GM23338 (cell line): Measurements from ENCODE around the gene LNX1. TPM values are rescaled to one million over a fixed set of nuclear protein-coding genes. Genes with fewer than 3 reads are reported as not detected.

Source experiments
- ATAC-seq: fragments of 200-7000 bp; cut with Tn5 transposase; 3 replicates; pipeline ENCODE4 v1.9.1; 2020
- DNase-seq: peaks from one replicate; pipeline ENCODE4 v3.0.0-alpha.2; 2015; ENCODE audit warnings: low spot score
- H2AFZ ChIP-seq: fragments of 200-600 bp; sonication (generic); 2 replicates; pipeline ENCODE4 v1.8.0; 2016; ENCODE audit warnings: antibody characterized with exemption, mild to moderate bottlenecking, moderate library complexity
- H3F3A ChIP-seq: fragments of 200-600 bp; sonication (generic); replicated peaks from 2 replicates; pipeline ENCODE4 v1.8.0; 2017; ENCODE audit warnings: antibody characterized with exemption, mixed run types, low read depth
- H3K27ac ChIP-seq: fragments of 200-600 bp; sonication (generic); 2 replicates; pipeline ENCODE4 v1.6.1; 2016; ENCODE audit warnings: low read depth
- H3K27me3 ChIP-seq: fragments of 200-600 bp; sonication (generic); 2 replicates; pipeline ENCODE4 v1.8.0; 2016; ENCODE audit warnings: mild to moderate bottlenecking, mixed run types, moderate library complexity; ENCODE audit not compliant: insufficient read depth
- H3K36me3 ChIP-seq: fragments of 200-600 bp; sonication (generic); 2 replicates; pipeline ENCODE4 v1.8.0; 2016; ENCODE audit warnings: mild to moderate bottlenecking; ENCODE audit not compliant: insufficient read depth
- H3K4me1 ChIP-seq: fragments of 200-600 bp; sonication (generic); 2 replicates; pipeline ENCODE4 v1.8.0; 2016; ENCODE audit warnings: mild to moderate bottlenecking, moderate library complexity; ENCODE audit not compliant: insufficient read depth
- H3K4me2 ChIP-seq: fragments of 200-600 bp; sonication (generic); 2 replicates; pipeline ENCODE4 v1.7.1; 2017; ENCODE audit warnings: mixed run types
- H3K4me3 ChIP-seq: fragments of 200-600 bp; sonication (generic); 2 replicates; pipeline ENCODE4 v1.6.1; 2016; ENCODE audit warnings: mixed run types
- H3K79me2 ChIP-seq: fragments of 200-600 bp; sonication (generic); replicated peaks from 2 replicates; pipeline ENCODE4 v1.8.0; 2017; ENCODE audit warnings: mild to moderate bottlenecking; ENCODE audit not compliant: insufficient read depth
- H3K9me2 ChIP-seq: fragments of 200-600 bp; sonication (generic); 2 replicates; pipeline ENCODE4 v1.8.0; 2017; ENCODE audit not compliant: insufficient read depth
- H4K20me1 ChIP-seq: fragments of 200-600 bp; sonication (generic); replicated peaks from 2 replicates; pipeline ENCODE4 v1.8.0; 2017; ENCODE audit warnings: mild to moderate bottlenecking; ENCODE audit not compliant: insufficient read depth
- H3K27ac Mint-ChIP-seq: 2 replicates; pipeline ENCODE4 v1.8.0; 2020; ENCODE audit warnings: inconsistent platforms, mild to moderate bottlenecking, moderate library complexity, mixed read lengths
- H3K27me3 Mint-ChIP-seq: 3 replicates; pipeline ENCODE4 v1.8.0; 2022; ENCODE audit warnings: low read depth, mild to moderate bottlenecking, moderate library complexity, mixed read lengths, inconsistent platforms; ENCODE audit not compliant: insufficient read depth, poor library complexity
- H3K36me3 Mint-ChIP-seq: 3 replicates; pipeline ENCODE4 v1.8.0; 2021; ENCODE audit warnings: low read depth, mild to moderate bottlenecking, inconsistent platforms, moderate library complexity, mixed read lengths
- H3K4me1 Mint-ChIP-seq: 3 replicates; pipeline ENCODE4 v1.8.0; 2020; ENCODE audit warnings: mild to moderate bottlenecking, inconsistent platforms, mixed read lengths
- H3K4me3 Mint-ChIP-seq: 3 replicates; pipeline ENCODE4 v1.8.0; 2021; ENCODE audit warnings: moderate library complexity, mild to moderate bottlenecking, inconsistent platforms, mixed read lengths
- H3K9me3 Mint-ChIP-seq: 3 replicates; pipeline ENCODE4 v1.8.0; 2020; ENCODE audit warnings: moderate library complexity, mild to moderate bottlenecking, inconsistent platforms, mixed read lengths
- CREB1 ChIP-seq: fragments of 250-450 bp; sonication (Bioruptor Pico); IDR thresholded peaks from 2 replicates; pipeline ENCODE4 v1.5.0; 2020; ENCODE audit warnings: low read depth, mild to moderate bottlenecking, moderate library complexity
- ETS1 ChIP-seq: IDR thresholded peaks from 2 replicates; pipeline ENCODE4 v1.6.1; 2016; ENCODE audit warnings: antibody characterized with exemption
- EZH2 ChIP-seq: fragments of 200-600 bp; sonication (generic); IDR thresholded peaks from one replicate; pipeline ENCODE4 v1.8.0; 2017; ENCODE audit warnings: antibody characterized with exemption, mild to moderate bottlenecking, low read depth; ENCODE audit not compliant: unreplicated experiment
- EZH2phosphoT487 ChIP-seq: fragments of 200-600 bp; sonication (generic); IDR thresholded peaks from one replicate; pipeline ENCODE4 v1.8.1; 2018; ENCODE audit warnings: antibody characterized with exemption; ENCODE audit not compliant: unreplicated experiment
- JUNB ChIP-seq: IDR thresholded peaks from one replicate; pipeline ENCODE4 v1.6.1; 2016; ENCODE audit warnings: antibody characterized with exemption; ENCODE audit not compliant: unreplicated experiment
- NANOG ChIP-seq: IDR thresholded peaks from 2 replicates; pipeline ENCODE4 v1.6.1; 2016; ENCODE audit warnings: antibody characterized with exemption, borderline replicate concordance
- POLR2AphosphoS5 ChIP-seq: IDR thresholded peaks from 2 replicates; pipeline ENCODE4 v1.6.1; 2016; ENCODE audit warnings: antibody characterized with exemption, low read depth
- STAT1 ChIP-seq: IDR thresholded peaks from one replicate; pipeline ENCODE4 v1.6.1; 2016; ENCODE audit warnings: antibody characterized with exemption; ENCODE audit not compliant: unreplicated experiment
- ZNF114 ChIP-seq: fragments of 250-450 bp; sonication (Bioruptor Pico); IDR thresholded peaks from 2 replicates; pipeline ENCODE4 v1.5.0; 2020; ENCODE audit warnings: mild to moderate bottlenecking, moderate library complexity
- ZNF331 ChIP-seq: fragments of 250-450 bp; sonication (Bioruptor Pico); IDR thresholded peaks from 2 replicates; pipeline ENCODE4 v1.5.0; 2020; ENCODE audit warnings: low read depth, mild to moderate bottlenecking, moderate library complexity
- ZNF462 ChIP-seq: fragments of 250-450 bp; sonication (Bioruptor Pico); IDR thresholded peaks from 2 replicates; pipeline ENCODE4 v1.5.0; 2020; ENCODE audit warnings: mild to moderate bottlenecking, moderate library complexity
- polyA plus RNA-seq: library from polyadenylated mRNA; unstranded; fragments of >200 nt; fragmentation: Nextera tagmentation; extraction: Ambion mirVana; gene quantifications from 2 replicates; pipeline ENCODE4 v1.2.1, GENCODE V29; 2016
- total RNA-seq: library from RNA; depleted of rRNA; stranded (reverse); fragments of >200 nt; shearing (Covaris generic); gene quantifications from 2 replicates; pipeline ENCODE4 v1.2.3, GENCODE V29; 2014
- TF ChIP-seq, protein P1 (sequence below): IDR thresholded peaks from one replicate; pipeline ENCODE4 v1.6.1; 2018; ENCODE audit warnings: antibody characterized with exemption; ENCODE audit not compliant: unreplicated experiment
- TF ChIP-seq, protein P2 (sequence below), 2 experiments: fragments of 200-600 bp in 1 of 2; sonication (generic) in 1 of 2; conservative IDR thresholded peaks; 2 replicates each; pipeline versions ENCODE4 v1.5.1 to v1.6.1; 2016 to 2017; ENCODE audit warnings: antibody characterized with exemption in 2 of 2, low read depth in 2 of 2, mild to moderate bottlenecking in 2 of 2, moderate library complexity in 1 of 2

The LNX1 gene
- total and polyA plus RNA-seq, 2 experiments from 2014 or later: 5.4 to 6.4 TPM

GRCh38 chr4:53592686-53593501 lies 1.6 kb upstream of the LNX1 start:
- Histone ChIP-seq H3K9me2 (peaks cover 10% of the 10 kb centered on the region; the same call in 1 of the 2 replicates), H3K79me2 (no peaks in the 10 kb centered on the region), H3K4me1 (peaks cover 29% of the 10 kb centered on the region), H3K4me3 (peak overlapping the region; percentile 60), H3F3A (no peaks in the 10 kb centered on the region), H3K4me2 (peak overlapping the region; percentile 84), H3K27me3 (no peaks in the 10 kb centered on the region), H4K20me1 (no peaks in the 10 kb centered on the region), H2AFZ (no peak overlapping the region), H3K27ac (peak overlapping the region; percentile 82), H3K36me3 (no peaks in the 10 kb centered on the region)
- Mint-ChIP-seq H3K9me3 (no peaks in the 10 kb centered on the region; the same call in 2 of the 3 replicates), H3K27ac (peak overlapping the region; percentile 94), H3K27me3 (peaks cover 6% of the 10 kb centered on the region), H3K4me1 (peaks cover 70% of the 10 kb centered on the region), H3K36me3 (no peaks in the 10 kb centered on the region), H3K4me3 (peak overlapping the region; percentile 70)
- DNase-seq (peak; percentile 93), ATAC-seq (peak; percentile 89)
- TF ChIP-seq CREB1 (CRISPR knock-in tag) (no peak), ZNF462 (CRISPR knock-in tag) (no peak), POLR2AphosphoS5 (no peak), EZH2phosphoT487 (no peak), ZNF331 (CRISPR knock-in tag) (no peak), STAT1 (no peak), JUNB (no peak), EZH2 (no peak), ZNF114 (CRISPR knock-in tag) (no peak), NANOG (no peak), ETS1 (no peak)
- TF ChIP-seq, protein P1, sequence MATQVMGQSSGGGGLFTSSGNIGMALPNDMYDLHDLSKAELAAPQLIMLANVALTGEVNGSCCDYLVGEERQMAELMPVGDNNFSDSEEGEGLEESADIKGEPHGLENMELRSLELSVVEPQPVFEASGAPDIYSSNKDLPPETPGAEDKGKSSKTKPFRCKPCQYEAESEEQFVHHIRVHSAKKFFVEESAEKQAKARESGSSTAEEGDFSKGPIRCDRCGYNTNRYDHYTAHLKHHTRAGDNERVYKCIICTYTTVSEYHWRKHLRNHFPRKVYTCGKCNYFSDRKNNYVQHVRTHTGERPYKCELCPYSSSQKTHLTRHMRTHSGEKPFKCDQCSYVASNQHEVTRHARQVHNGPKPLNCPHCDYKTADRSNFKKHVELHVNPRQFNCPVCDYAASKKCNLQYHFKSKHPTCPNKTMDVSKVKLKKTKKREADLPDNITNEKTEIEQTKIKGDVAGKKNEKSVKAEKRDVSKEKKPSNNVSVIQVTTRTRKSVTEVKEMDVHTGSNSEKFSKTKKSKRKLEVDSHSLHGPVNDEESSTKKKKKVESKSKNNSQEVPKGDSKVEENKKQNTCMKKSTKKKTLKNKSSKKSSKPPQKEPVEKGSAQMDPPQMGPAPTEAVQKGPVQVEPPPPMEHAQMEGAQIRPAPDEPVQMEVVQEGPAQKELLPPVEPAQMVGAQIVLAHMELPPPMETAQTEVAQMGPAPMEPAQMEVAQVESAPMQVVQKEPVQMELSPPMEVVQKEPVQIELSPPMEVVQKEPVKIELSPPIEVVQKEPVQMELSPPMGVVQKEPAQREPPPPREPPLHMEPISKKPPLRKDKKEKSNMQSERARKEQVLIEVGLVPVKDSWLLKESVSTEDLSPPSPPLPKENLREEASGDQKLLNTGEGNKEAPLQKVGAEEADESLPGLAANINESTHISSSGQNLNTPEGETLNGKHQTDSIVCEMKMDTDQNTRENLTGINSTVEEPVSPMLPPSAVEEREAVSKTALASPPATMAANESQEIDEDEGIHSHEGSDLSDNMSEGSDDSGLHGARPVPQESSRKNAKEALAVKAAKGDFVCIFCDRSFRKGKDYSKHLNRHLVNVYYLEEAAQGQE: no peak
- TF ChIP-seq, protein P2, sequence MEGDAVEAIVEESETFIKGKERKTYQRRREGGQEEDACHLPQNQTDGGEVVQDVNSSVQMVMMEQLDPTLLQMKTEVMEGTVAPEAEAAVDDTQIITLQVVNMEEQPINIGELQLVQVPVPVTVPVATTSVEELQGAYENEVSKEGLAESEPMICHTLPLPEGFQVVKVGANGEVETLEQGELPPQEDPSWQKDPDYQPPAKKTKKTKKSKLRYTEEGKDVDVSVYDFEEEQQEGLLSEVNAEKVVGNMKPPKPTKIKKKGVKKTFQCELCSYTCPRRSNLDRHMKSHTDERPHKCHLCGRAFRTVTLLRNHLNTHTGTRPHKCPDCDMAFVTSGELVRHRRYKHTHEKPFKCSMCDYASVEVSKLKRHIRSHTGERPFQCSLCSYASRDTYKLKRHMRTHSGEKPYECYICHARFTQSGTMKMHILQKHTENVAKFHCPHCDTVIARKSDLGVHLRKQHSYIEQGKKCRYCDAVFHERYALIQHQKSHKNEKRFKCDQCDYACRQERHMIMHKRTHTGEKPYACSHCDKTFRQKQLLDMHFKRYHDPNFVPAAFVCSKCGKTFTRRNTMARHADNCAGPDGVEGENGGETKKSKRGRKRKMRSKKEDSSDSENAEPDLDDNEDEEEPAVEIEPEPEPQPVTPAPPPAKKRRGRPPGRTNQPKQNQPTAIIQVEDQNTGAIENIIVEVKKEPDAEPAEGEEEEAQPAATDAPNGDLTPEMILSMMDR (conservative IDR thresholded peaks at IDR 0.05; ENCODE audit: low read depth in 2 of 2): no peak
